GM18873 (cell line): ENCODE measurements around the gene EXOG.

ENCODE experiments used
- ATAC-seq: cut with Tn5 transposase; IDR thresholded peaks from one replicate; pipeline ENCODE4 v1.9.1; 2021; ENCODE audit warnings: mild to moderate bottlenecking, moderate library complexity, moderate number of reproducible peaks; ENCODE audit not compliant: unreplicated experiment, low FRiP score

EXOG gene

GRCh38 chr3:38542401-38543298, 46.5 kb downstream of the EXOG start:
- no peak for ATAC-seq

- no peak for ATAC-seq
These were observed 47.4 kb downstream of the EXOG start for GRCh38 chr3:38543586-38543985.

- ATAC-seq: no peak
These were observed 48.8 kb downstream of the EXOG start for GRCh38 chr3:38544926-38545325.

- no peak for ATAC-seq
These were observed 49.4 kb downstream of the EXOG start for GRCh38 chr3:38545550-38545949.

GRCh38 chr3:38545983-38546382, 49.8 kb downstream of the EXOG start:
- ATAC-seq: no peak

- no peak for ATAC-seq
These were observed 52.2 kb downstream of the EXOG start for GRCh38 chr3:38548154-38548931.

- no peak for ATAC-seq
These were observed 52.9 kb downstream of the EXOG start for GRCh38 chr3:38549082-38549481.

GRCh38 chr3:38549486-38549885, 53.3 kb downstream of the EXOG start:
- no peak for ATAC-seq

GRCh38 chr3:38549957-38550840, 54.1 kb downstream of the EXOG start:
- ATAC-seq: no peak

- ATAC-seq: no peak
These were observed 55.1 kb downstream of the EXOG start for GRCh38 chr3:38551026-38551832.

GRCh38 chr3:38552364-38552763, 56.2 kb downstream of the EXOG start:
- ATAC-seq: no peak

- no peak for ATAC-seq
These were observed 56.9 kb downstream of the EXOG start for GRCh38 chr3:38553071-38553470.

- no peak for ATAC-seq
These were observed 58.1 kb downstream of the EXOG start for GRCh38 chr3:38554127-38554827.

- no peak for ATAC-seq
These were observed 59.2 kb downstream of the EXOG start for GRCh38 chr3:38555149-38555840.

- no peak for ATAC-seq
These were observed 59.8 kb downstream of the EXOG start for GRCh38 chr3:38555926-38556325.

GRCh38 chr3:38556640-38557358, 60.7 kb downstream of the EXOG start:
- ATAC-seq: no peak

- no peak for ATAC-seq
These were observed 62.7 kb downstream of the EXOG start for GRCh38 chr3:38558864-38559263.

- ATAC-seq: no peak
These were observed 64.1 kb downstream of the EXOG start for GRCh38 chr3:38560284-38560683.
